Caco-2 (cell line): ENCODE results near the gene EWSR1. TPM values are rescaled to one million over a fixed set of nuclear protein-coding genes. Genes with fewer than 3 reads are reported as not detected.
A peak's percentile ranks its signal among the peaks of the same experiment; 100 is the strongest.

Experiments used
- BruUV-seq: library from RNA; stranded (reverse); fragments of 400-500 nt; replicated peaks from 2 replicates; lab custom pipeline; 2021; lab: Mats Ljungman, UMichigan
- CTCF ChIA-PET: fragments of 300-600 bp; sonication (Branson Sonifier 250); formaldehyde crosslinking; loops from one replicate; lab custom pipeline; 2022; ENCODE audit warnings: antibody characterized with exemption; lab: Charles Lee
- POLR2A ChIA-PET: fragments of 300-600 bp; sonication (Branson Sonifier 250); formaldehyde crosslinking; loops from one replicate; lab custom pipeline; 2022; ENCODE audit warnings: antibody characterized with exemption; lab: Charles Lee
- DNase-seq, 2 experiments: peaks; one replicate each; pipeline versions ENCODE4 v3.0.0 to v3.0.0-alpha.2; 2020 to 2022
- H3K27me3 ChIP-seq: replicated peaks from 2 replicates; pipeline ENCODE4 v1.6.0; 2011; ENCODE audit warnings: low read length; ENCODE audit not compliant: control insufficient read depth, insufficient read depth
- H3K36me3 ChIP-seq: 2 replicates; pipeline ENCODE4 v1.5.1; 2011; ENCODE audit warnings: low read length; ENCODE audit not compliant: control insufficient read depth, insufficient read depth
- H3K4me1 ChIP-seq: fragments of 250-450 bp; sonication (Bioruptor Pico); 2 replicates; pipeline ENCODE4 v1.5.1; 2020; ENCODE audit warnings: mild to moderate bottlenecking
- H3K4me3 ChIP-seq: 2 replicates; pipeline ENCODE4 v1.5.1; 2011; ENCODE audit warnings: low read depth, mild to moderate bottlenecking, control low read depth, low read length
- H3K9me3 ChIP-seq: fragments of 250-450 bp; sonication (Bioruptor Pico); 2 replicates; pipeline ENCODE4 v1.5.1; 2020; ENCODE audit warnings: mild to moderate bottlenecking, moderate library complexity
- H3K27ac Mint-ChIP-seq: one replicate; pipeline ENCODE4 v1.8.0; 2022; ENCODE audit warnings: mixed read lengths; ENCODE audit not compliant: unreplicated experiment
- H3K27me3 Mint-ChIP-seq: one replicate; pipeline ENCODE4 v1.8.0; 2022; ENCODE audit warnings: mixed read lengths; ENCODE audit not compliant: insufficient read depth, unreplicated experiment
- H3K36me3 Mint-ChIP-seq: one replicate; pipeline ENCODE4 v1.8.0; 2022; ENCODE audit warnings: mild to moderate bottlenecking, mixed read lengths; ENCODE audit not compliant: insufficient read depth, unreplicated experiment
- H3K4me1 Mint-ChIP-seq: one replicate; pipeline ENCODE4 v1.8.0; 2022; ENCODE audit warnings: low read depth, mixed read lengths; ENCODE audit not compliant: unreplicated experiment
- H3K4me3 Mint-ChIP-seq: one replicate; pipeline ENCODE4 v1.8.0; 2022; ENCODE audit warnings: mild to moderate bottlenecking, moderate library complexity, mixed read lengths; ENCODE audit not compliant: unreplicated experiment
- H3K9me3 Mint-ChIP-seq: one replicate; pipeline ENCODE4 v1.8.0; 2022; ENCODE audit warnings: mixed read lengths; ENCODE audit not compliant: unreplicated experiment
- intact Hi-C: fragments of 100-400 bp; cut with micrococcal nuclease; formaldehyde crosslinking; loops from one replicate; pipeline ENCODE4 v1.10.0; 2022; ENCODE audit not compliant: unreplicated experiment
- total RNA-seq: library from RNA; stranded (reverse); gene quantifications from 2 replicates; pipeline ENCODE4 v1.2.3, GENCODE V29; 2022
- TF ChIP-seq, protein P1 (sequence below), 2 experiments: fragments of 200-600 bp in 1 of 2; IDR thresholded peaks; 1 replicate in 1 of 2; 2 replicates in 1 of 2; pipeline versions ENCODE4 v1.5.1 to v1.8.0; 2011 to 2022; ENCODE audit warnings: antibody characterized with exemption in 1 of 2, control low read depth in 1 of 2, inconsistent platforms in 1 of 2, low read depth in 1 of 2, low read length in 1 of 2, mild to moderate bottlenecking in 1 of 2, moderate library complexity in 1 of 2; ENCODE audit not compliant: insufficient read depth in 1 of 2, severe bottlenecking in 1 of 2, unreplicated experiment in 1 of 2

Gene EWSR1
- total RNA-seq, 1 experiment from 2014 or later: 358 TPM

DNA sequence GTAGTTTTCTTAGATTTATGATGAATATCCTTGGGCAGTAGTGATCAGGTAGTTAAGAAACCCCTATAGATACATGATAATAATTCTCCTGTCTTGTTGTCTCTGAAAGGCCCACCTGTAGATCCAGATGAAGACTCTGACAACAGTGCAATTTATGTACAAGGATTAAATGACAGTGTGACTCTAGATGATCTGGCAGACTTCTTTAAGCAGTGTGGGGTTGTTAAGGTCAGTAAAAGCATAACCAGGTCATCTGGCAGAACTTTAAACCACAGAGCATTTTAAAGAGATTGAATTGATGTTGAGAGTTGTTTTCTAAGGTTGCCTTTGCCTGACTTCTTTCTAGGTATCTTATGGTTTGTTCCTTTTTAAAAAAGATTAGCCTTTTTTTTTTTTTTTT lies 24.3 kb downstream of the EWSR1 start:
- Histone ChIP-seq H3K4me3 (no peak overlapping the region), H3K36me3 (peaks cover 7% of the 10 kb centered on the region), H3K4me1 (no peaks in the 10 kb centered on the region), H3K9me3 (no peaks in the 10 kb centered on the region), H3K27me3 (no peaks in the 10 kb centered on the region)
- ChIA-PET CTCF (no interaction called here), POLR2A (no interaction called here)
- Mint-ChIP-seq H3K9me3 (no peaks in the 10 kb centered on the region), H3K4me3 (no peak overlapping the region), H3K4me1 (no peaks in the 10 kb centered on the region), H3K36me3 (peaks cover 97% of the 10 kb centered on the region), H3K27ac (no peak overlapping the region), H3K27me3 (no peaks in the 10 kb centered on the region)
- no peak for DNase-seq
- TF ChIP-seq, protein P1, sequence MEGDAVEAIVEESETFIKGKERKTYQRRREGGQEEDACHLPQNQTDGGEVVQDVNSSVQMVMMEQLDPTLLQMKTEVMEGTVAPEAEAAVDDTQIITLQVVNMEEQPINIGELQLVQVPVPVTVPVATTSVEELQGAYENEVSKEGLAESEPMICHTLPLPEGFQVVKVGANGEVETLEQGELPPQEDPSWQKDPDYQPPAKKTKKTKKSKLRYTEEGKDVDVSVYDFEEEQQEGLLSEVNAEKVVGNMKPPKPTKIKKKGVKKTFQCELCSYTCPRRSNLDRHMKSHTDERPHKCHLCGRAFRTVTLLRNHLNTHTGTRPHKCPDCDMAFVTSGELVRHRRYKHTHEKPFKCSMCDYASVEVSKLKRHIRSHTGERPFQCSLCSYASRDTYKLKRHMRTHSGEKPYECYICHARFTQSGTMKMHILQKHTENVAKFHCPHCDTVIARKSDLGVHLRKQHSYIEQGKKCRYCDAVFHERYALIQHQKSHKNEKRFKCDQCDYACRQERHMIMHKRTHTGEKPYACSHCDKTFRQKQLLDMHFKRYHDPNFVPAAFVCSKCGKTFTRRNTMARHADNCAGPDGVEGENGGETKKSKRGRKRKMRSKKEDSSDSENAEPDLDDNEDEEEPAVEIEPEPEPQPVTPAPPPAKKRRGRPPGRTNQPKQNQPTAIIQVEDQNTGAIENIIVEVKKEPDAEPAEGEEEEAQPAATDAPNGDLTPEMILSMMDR (IDR thresholded peaks at IDR 0.05; ENCODE audit: insufficient read depth in 1 of 2, low read depth in 1 of 2, low read length in 1 of 2, severe bottlenecking in 1 of 2, unreplicated experiment in 1 of 2): no peak
- intact Hi-C loops: no loop called here
- no TSS peak for BruUV-seq

GRCh38 chr22:29298641-29299040 lies 30.6 kb downstream of the EWSR1 start:
- H3K27ac Mint-ChIP-seq: peak overlapping the region; percentile 39
- H3K4me3 ChIP-seq: no peak overlapping the region
- no peak overlapping the region for H3K4me3 Mint-ChIP-seq
- H3K36me3 Mint-ChIP-seq: peaks cover 90% of the 10 kb centered on the region
- POLR2A ChIA-PET: no interaction called here
- H3K9me3 ChIP-seq: no peaks in the 10 kb centered on the region
- CTCF ChIA-PET: no interaction called here
- no peaks in the 10 kb centered on the region for H3K27me3 Mint-ChIP-seq
- intact Hi-C loops: no loop called here
- H3K36me3 ChIP-seq: peaks cover 5% of the 10 kb centered on the region
- H3K4me1 ChIP-seq: no peaks in the 10 kb centered on the region
- no peaks in the 10 kb centered on the region for H3K27me3 ChIP-seq
- no TSS peak for BruUV-seq
- no peaks in the 10 kb centered on the region for H3K9me3 Mint-ChIP-seq
- DNase-seq: no peak
- no peaks in the 10 kb centered on the region for H3K4me1 Mint-ChIP-seq
- TF ChIP-seq, protein P1 (IDR thresholded peaks at IDR 0.05; ENCODE audit: insufficient read depth in 1 of 2, low read depth in 1 of 2, low read length in 1 of 2, severe bottlenecking in 1 of 2, unreplicated experiment in 1 of 2): no peak

DNA sequence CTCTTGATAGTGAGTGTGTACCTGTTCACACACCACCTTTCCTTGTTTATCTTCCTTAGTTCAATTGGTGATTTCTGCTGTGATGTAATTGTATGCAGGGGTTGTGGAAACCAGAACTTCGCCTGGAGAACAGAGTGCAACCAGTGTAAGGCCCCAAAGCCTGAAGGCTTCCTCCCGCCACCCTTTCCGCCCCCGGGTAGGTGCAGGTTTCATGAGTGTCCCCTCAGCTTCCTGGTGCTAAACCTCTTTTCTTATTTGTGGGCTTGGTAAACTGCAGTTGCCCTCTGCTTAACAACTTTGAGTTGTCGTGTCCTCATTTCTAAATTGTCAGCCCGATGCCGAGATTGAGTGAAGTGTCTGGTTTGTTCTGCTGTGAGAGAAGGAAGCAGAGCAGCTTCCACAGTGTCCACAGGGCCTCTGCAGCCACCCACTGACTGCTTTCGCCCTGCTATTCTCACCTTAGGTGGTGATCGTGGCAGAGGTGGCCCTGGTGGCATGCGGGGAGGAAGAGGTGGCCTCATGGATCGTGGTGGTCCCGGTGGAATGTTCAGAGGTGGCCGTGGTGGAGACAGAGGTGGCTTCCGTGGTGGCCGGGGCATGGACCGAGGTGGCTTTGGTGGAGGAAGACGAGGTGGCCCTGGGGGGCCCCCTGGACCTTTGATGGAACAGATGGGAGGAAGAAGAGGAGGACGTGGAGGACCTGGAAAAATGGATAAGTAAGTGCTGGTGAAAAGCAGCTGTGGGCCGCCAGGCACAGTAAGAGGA lies 31.2 kb downstream of the EWSR1 start:
- POLR2A ChIA-PET: no interaction called here
- H3K4me1 Mint-ChIP-seq: no peaks in the 10 kb centered on the region
- H3K4me1 ChIP-seq: no peaks in the 10 kb centered on the region
- no peak overlapping the region for H3K4me3 Mint-ChIP-seq
- no peak overlapping the region for H3K4me3 ChIP-seq
- no peaks in the 10 kb centered on the region for H3K9me3 Mint-ChIP-seq
- H3K27me3 Mint-ChIP-seq: no peaks in the 10 kb centered on the region
- H3K27me3 ChIP-seq: no peaks in the 10 kb centered on the region
- TSS peak; percentile 95 for BruUV-seq
- peaks cover 2% of the 10 kb centered on the region for H3K36me3 ChIP-seq
- H3K27ac Mint-ChIP-seq: no peak overlapping the region
- H3K9me3 ChIP-seq: no peaks in the 10 kb centered on the region
- peak in 1 of 2 experiments; percentile 23 for DNase-seq
- CTCF ChIA-PET: no interaction called here
- TF ChIP-seq, protein P1 (IDR thresholded peaks at IDR 0.05; ENCODE audit: insufficient read depth in 1 of 2, low read depth in 1 of 2, low read length in 1 of 2, severe bottlenecking in 1 of 2, unreplicated experiment in 1 of 2): no peak
- intact Hi-C loops: no loop called here
- H3K36me3 Mint-ChIP-seq: peaks cover 83% of the 10 kb centered on the region
